Esophagus squamous epithelium (tissue), 4 donors: ENCODE measurements around the gene PHIP.

Source experiments
- POLR2A ChIP-seq, 4 donors: fragments of 450-650 bp; IDR thresholded peaks; one replicate each; pipeline ENCODE4 v1.6.1; 2017; ENCODE audit warnings: antibody characterized with exemption in 4 of 4, mild to moderate bottlenecking in 4 of 4, moderate library complexity in 3 of 4
- TF ChIP-seq, protein P1 (sequence below), 6 experiments: fragments of 450-650 bp in 4 of 6; fragments of 200-600 bp in 2 of 6; sonication (generic) in 2 of 6; IDR thresholded peaks; one replicate each; pipeline ENCODE4 v1.5.1; 2016 to 2019; ENCODE audit warnings: antibody characterized with exemption in 6 of 6, mild to moderate bottlenecking in 4 of 6, moderate library complexity in 4 of 6

DNA sequence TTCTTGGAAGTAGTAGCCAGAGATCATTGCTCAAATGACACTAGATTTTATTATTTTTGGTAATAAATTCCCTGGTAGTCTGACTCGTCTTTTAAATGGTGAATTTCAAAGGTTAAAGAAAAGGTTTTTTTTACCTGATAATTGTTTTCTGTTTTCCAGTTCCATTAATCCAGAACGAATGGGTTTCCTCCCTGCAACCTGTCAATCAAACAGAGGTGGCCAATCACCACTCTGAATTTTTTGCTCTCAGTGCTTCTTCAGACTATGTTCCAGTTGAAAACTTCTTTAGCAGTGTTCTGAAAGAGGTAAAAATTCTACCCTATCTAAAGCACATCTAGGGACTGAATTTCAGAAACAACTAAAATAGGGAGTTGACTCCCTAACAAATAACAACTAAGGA lies 73.8 kb downstream of the PHIP start:
- TF ChIP-seq, protein P1, sequence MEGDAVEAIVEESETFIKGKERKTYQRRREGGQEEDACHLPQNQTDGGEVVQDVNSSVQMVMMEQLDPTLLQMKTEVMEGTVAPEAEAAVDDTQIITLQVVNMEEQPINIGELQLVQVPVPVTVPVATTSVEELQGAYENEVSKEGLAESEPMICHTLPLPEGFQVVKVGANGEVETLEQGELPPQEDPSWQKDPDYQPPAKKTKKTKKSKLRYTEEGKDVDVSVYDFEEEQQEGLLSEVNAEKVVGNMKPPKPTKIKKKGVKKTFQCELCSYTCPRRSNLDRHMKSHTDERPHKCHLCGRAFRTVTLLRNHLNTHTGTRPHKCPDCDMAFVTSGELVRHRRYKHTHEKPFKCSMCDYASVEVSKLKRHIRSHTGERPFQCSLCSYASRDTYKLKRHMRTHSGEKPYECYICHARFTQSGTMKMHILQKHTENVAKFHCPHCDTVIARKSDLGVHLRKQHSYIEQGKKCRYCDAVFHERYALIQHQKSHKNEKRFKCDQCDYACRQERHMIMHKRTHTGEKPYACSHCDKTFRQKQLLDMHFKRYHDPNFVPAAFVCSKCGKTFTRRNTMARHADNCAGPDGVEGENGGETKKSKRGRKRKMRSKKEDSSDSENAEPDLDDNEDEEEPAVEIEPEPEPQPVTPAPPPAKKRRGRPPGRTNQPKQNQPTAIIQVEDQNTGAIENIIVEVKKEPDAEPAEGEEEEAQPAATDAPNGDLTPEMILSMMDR (IDR thresholded peaks at IDR 0.05), result no peak
- no peak for TF ChIP-seq POLR2A (IDR thresholded peaks at IDR 0.05)
